HT-29 (cell line): Measurements from ENCODE around the gene CCDC73. TPM values are rescaled to one million over a fixed set of nuclear protein-coding genes. Genes with fewer than 3 reads are reported as not detected.
"Not testable (repeated sequence)": the region's sequence is repeated elsewhere in the genome, so short reads cannot be mapped to it uniquely, and the experiment has no call there.

ENCODE experiments used
- DNase-seq: peaks from one replicate; pipeline ENCODE4 v3.0.0-alpha.2; 2015; ENCODE audit warnings: low spot score
- total RNA-seq: library from RNA; depleted of rRNA; stranded (reverse); fragments of >200 nt; shearing (Covaris generic); gene quantifications from 2 replicates; pipeline ENCODE4 v1.2.3, GENCODE V29; 2014; rRNA removed

The CCDC73 gene
- not detected in 2 replicates for total RNA-seq

DNA sequence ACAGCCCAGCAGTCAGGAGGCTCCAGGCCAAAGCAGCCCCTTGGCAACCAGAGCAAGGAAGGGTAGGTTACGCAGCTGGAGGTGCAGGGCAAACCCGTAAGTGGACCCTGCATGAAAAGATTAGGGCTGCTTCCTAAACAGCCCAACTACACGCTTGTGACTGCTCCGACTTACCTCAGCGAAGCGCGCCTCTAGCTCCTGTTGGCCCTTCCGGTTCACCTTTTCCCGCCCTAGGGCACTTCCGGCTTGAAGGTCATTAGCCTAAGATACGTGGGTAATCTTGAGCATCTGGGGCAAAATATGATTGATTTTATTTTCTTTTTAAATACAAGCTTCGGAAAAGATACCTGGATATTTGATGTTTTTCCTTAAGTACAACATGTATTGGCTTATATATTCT is at the start of gene CCDC73:
Gene CCDC73, minus strand, starts transcription at position 224 of the 400 bp plus-strand sequence. CDS start 34,419 bp downstream, outside the sequence.
- no peak for DNase-seq

DNA sequence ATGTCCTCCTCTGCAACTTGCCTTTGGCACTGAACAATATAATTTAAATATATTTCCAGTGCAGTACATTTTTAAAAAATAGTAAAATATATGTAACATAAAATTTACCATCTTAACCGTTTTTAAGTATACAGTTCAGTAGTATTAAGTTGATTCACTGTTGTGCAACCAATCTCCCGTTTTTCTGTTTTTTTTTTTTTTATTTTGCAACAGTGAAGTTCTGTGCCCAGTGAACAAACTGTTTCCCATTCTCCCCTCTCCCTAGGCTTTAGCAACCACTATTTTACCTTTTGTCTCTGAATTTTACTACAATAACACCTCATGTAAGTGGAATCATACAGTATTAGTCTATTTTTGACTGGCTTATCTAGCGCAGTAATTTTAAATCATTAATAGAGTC is 49.1 kb upstream of the CCDC73 start:
- no peak for DNase-seq

DNA sequence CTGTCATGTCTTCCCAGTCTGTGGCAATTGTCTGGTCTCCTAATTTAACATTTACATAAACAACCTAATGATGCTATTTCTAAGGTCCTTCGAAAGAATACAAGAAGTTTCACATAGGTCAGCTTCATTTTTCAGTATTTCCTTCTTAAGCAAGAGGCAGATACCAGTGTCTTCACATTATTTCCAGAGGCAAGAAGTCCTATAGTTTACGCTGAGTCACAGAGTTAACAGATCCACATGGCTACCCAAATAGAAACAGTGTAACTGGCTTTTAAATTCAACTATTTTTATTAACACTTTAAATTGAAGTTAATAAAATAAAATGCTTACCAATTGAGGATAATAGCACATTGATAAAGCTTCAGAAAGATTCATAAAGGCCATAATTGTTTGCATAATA is 46.1 kb upstream of the CCDC73 start:
- DNase-seq: no peak

DNA sequence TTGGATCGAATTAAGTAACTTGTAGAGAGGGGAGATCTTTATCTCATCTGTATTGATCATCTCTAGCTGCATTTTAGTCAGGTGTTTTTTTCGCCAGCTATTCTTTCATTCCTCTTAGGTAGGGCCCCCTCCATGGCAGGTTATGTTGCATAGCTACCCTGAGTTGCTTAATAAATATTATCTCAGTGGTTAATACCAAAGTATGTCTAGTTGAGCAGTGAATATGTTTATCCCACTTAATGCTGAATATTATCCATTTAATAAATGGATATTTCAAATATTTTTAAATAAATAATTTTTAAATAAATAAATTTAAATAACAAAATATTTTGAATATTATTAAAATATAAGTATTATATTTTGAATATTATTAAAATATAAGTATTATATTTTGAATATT is 44.8 kb upstream of the CCDC73 start:
- no peak for DNase-seq

DNA sequence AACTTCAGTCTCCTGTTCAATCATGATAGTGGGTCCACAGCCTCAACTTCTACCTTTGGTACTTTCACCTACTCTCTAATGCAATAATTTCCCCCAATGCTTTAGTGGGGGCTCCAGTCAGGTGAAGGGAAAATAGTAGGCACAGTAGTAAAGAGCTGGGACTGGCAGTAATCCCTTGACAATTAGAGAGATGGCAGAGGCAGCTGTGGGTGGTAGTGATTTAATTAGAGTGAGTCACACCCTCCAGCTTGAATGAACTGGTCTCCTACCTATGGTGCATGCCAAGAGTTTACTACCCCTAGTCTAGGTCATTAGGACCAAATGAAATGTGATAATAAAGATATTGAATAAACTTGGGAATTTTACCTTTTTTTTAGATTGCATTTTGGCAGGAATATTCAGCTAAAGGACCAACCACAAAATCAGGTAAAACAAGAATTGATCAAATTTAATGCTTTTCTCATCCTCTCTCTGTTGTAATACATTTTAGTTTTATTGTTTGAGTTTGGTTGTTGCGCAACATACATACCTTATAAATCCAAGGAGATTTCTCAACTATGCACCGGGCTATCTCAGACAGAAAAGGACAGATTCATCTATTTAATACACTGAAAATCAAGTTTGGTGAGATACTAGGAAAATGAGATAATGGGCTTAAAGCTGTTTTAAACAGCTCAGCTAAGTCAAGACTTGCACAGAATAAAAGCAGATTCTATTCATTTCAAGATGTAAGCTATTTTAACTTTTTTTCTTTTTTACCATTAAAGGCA is 44.2 kb upstream of the CCDC73 start:
- peak; percentile 73 for DNase-seq

DNA sequence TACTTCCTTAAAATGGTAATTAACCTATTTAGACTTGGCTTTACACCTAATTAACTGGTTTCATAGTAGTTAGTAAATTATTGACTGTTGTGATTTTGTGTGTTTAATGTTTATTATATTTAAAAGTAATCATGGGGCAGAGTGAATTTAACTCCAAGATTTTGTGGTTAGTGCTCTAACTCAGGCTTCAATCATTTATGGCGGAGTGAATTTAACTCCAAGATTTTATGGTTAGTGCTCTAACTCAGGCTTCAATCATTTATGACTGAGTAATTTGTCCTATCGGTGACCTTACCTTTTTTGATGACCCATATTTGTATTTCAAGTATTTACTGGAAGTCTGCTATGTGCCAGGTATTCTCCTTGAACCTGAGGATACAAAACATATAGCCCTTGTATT is 42.5 kb upstream of the CCDC73 start:
- DNase-seq: no peak

DNA sequence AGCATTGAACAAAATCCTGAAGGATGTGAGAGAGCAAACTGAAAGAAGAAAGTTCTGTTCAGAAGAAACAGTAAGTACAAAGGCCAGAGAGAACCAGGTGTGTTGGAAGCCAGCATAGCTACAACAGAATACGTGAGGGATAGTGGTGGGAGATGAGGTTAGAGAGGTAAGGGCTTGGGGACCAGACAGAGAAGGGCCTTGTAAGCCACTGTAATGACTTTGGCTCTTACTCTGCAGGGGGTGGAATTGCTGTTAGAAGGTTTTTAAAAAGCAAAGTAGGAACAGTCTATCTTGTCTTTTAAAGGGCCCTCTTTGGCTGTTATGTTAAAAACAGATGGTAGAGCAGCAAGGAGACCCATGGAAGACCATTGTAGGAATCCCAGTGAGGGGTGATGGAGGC is 39.5 kb upstream of the CCDC73 start:
- no peak for DNase-seq

DNA sequence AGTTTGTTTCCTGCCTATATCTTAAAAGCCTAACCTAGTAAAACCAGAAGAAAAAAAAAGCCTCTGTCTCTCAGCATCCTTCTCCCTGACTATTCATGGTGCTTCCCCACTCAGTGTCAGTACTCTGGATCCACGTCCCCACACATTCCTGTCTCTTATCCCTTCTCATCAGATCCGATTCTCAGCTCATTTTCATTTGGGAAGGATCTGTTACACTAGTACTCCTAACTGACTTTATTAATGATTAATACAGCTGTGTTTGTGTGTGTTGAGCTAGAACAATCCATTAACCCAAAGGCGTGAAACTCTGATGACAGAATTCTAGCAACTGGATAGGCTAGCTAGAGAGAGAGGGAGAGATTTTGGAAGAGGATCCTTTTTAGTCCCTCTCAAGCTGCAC is 36.8 kb upstream of the CCDC73 start:
- DNase-seq: peak; percentile 12

DNA sequence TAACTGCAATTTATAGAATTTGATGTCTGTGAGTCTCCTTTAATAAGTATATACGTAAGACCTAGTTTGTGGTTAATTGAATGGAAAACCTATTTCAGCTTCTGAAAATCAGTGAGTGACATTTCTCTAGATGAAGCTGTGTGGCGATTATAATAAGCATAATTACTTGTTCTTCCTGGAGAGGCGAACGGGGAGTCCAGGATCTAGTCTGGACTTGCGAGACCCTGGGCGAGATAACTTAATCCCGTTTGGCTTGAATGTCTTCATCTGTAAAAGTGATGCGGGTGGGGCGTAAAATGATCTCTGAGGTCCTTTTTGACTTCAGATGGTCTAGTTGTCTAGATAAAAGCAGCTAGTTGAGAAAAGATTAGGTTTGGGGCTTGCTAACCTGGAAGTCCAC is 36.3 kb upstream of the CCDC73 start:
- DNase-seq: no peak

DNA sequence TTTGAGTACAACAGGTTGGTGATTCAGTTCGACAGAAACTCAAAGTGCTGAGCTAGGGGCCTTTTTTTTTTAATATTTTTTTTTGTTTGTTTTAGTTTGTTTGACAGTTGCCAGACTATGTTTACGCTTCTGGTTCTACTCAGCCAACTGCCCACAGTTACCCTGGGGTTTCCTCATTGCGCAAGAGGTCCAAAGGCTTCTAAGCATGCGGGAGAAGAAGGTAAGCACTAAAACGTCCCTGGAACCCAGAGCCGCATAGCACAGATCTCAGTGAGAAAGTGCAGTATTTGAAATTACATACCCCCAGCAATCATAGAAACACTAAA is 35.9 kb upstream of the CCDC73 start:
- peak; percentile 82 for DNase-seq

DNA sequence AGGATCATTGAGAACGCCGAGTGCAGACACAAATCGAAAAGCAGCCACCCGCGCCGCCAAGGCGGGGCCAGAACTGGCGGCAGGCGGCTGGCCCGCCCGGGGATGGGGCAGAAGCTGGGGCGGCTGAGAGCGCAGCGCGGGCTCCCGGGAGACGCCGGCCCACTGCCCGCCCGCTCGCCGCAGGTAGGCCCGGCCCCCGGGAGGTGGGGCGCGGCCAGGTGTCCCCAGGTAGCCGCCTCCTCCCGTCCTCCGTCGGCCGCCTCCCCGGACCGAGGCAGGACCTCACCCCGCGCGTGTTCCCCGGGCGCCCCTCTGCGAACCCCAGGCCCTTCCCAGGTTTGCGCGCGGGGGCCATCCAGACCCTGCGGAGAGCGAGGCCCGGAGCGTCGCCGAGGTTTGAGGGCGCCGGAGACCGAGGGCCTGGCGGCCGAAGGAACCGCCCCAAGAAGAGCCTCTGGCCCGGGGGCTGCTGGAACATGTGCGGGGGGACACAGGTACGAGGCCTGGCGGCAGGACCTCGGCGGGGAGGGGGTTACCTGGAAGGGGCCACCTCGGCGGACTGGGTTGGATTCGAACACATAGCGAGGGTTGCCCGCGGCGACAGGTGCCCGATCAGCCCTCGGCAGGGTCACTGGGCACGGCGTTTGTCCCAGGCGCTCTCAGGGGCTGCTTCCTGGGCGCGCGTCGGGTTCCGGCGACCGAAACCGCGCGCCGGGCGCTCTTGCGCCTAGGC is 35.4 kb upstream of the CCDC73 start, which contains the start of gene PRRG4:
Gene PRRG4, plus strand, starts transcription at position 248 of the 733 bp plus-strand sequence. CDS start 603 bp downstream, outside the sequence.
- DNase-seq: peak; percentile 91

DNA sequence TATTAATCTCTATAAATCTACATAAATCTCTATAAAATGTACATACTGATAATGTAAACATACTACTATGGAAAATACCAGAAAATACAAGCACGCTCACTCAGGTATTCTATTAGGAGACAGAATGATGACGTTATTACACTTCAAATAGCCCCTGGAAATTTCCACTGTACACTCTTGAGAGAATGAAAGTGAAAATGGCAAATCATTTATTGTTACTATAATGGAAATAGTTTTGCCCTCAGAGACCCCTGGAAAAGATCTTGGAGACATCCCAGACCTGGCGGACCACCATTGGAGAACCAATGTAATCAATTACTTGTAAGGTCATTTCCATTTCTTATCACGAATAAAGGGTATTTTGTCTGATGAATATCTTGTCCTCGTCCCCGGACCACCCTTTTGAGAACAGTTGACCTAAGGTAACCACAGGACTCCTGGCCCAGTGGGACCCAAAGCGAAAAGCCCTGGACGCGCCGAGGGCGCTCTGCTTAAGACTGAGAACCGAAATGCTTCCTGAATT is 34.8 kb upstream of the CCDC73 start:
- no peak for DNase-seq

DNA sequence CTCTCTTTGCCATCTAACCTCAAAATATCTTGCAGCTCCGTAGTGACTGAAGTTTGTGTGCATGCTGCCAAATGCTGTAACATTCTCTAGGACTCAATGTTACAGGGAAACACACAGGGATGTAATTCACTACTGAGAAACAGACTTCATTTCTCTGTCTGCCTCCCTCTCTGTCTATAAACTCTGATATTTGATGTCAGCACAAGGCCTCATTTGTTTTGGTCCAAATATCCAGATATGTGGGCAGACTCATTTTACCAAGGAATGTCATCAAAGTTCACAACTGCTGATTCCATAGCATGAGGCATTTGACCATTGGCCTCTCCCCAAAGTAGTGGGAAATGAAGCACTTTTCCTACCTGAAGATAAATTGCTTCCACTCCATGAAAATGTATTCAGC is 32.8 kb upstream of the CCDC73 start:
- no peak for DNase-seq

DNA sequence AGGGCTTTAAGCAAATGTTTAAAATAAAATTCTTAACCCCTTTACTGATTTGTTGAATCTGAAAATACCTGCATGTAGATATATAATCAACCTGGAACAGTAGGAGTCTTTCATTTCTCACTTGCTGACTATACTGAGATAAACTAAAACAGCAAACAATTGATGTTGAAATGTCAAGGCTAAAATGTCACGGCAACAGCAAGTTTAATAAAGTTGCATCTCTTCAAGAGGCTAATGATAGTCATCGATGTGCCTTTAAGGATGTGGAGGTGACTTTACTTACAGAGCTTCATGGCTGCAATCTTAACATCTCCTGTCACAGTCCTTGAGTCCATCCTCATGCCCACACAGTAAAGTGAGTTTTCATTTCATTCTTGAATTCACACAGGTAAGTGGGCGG is 31.7 kb upstream of the CCDC73 start:
- DNase-seq: no peak

DNA sequence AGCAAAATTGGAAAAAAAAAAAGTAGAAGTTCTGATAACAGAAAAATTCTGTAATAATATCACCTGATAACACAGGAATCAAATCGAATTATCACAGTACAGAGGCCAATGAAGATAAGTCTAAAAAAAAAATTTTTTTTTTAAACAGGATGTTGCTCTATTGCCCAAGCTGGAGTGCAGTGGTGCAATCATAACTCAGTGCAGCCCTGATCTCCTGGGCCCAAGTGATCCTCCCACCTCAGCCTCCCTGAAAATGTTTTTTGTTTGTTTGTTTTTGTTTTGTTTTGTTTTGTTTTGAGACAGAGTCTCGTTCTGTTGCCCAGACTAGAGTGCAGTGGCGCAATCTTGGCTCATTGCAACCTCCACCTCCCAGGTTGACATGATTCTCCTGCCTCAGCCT is 29.2 kb upstream of the CCDC73 start:
- not testable (repeated sequence) for DNase-seq

DNA sequence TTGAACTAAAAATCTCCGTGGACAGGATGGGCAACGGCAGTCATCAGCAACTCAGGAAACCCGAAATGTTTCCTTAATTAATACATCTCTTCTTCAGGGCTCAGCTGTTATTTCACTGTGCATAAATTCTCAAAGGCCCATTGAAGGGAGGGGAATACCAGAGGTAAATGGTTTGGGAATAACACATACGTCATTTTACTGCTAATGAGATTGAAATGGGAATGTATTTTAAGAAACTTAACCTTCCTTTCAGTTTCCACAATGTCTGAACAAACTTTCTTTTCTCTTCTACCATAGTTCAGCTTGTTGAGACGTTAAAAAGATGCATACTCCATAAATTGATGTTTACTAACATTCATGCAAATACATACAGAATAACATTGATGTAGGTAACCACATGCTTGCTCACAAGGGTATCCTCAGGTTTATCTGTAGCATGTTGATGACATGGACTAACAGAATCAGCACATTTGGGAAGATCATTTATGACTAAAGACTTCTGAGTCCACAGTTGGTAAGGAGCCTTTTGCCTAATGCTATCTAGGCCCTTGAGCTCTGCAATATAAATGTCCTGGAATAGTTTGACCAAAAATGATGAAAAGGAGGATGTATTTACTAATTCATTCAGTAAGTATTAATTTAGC is 27.6 kb upstream of the CCDC73 start:
- DNase-seq: no peak

DNA sequence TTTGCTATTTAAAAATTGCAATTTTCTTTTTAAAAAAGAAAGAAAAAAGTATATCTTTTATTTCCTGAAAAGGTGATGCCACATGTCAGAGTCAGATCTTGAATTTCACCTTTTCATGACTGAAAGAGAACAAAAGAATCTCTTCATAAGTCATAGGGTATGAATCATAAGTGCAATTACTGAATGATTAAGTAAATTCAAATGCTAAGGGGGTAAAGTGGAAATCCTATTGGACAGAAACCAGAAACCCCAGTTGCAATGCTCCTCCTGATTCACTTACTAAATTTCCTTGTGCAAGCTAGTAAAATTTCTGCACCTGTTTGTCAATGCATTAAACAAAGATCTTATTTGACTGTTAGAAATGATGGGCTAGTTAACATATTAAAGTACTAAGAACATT is 27.1 kb upstream of the CCDC73 start:
- peak; percentile 77 for DNase-seq

DNA sequence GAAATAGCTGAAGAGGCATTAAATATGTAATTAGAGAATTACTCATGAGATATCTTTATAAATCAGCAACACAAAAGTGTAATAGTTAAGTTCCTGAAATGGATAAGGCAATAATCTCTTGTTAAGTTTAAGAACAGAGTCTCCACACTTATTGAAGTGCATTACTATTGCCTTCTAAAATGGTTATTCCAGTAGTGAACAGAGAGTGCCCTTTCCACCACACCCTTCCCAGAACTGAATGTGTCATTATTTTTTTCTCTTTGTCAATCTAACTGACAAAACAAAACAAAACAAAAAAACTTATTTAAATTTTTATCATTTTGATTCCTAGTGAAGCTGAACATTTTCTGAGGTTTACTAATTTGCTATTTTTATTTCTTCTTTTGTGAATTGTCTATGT is 26.0 kb upstream of the CCDC73 start:
- DNase-seq: no peak

DNA sequence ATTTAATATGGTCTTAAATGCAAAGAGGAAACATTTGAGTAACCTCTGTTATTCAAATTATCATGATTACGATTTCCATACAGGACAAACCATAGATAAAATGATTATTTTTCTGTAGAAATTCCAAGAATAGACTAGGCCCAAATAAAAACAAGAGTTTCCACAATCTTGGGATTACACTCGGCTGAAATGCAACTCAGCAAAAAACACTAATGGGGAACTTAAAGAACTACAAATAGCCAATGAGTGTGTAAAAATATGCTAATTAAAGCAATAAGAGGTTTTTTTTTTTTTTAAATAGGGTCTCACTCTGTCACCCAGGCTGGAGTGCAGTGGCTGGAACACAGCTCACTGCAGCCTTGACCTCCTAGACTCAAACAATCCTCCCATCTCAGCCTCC is 24.7 kb upstream of the CCDC73 start:
- no peak for DNase-seq

DNA sequence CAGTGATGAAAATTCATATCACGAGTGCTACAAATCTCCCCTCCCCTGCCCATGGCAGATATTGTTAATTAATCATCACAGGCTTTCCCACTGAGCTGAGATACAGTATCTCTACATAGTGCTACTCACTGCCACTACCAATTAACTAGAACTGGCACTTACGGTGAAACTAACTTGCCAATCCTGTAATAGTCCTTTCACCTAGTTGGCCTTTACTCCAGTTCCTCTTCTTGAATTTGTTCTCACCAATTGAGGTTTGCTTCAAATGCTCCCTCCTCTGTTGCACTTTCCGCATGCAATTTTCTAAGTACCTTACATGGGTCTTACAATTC is 23.4 kb upstream of the CCDC73 start:
- no peak for DNase-seq

DNA sequence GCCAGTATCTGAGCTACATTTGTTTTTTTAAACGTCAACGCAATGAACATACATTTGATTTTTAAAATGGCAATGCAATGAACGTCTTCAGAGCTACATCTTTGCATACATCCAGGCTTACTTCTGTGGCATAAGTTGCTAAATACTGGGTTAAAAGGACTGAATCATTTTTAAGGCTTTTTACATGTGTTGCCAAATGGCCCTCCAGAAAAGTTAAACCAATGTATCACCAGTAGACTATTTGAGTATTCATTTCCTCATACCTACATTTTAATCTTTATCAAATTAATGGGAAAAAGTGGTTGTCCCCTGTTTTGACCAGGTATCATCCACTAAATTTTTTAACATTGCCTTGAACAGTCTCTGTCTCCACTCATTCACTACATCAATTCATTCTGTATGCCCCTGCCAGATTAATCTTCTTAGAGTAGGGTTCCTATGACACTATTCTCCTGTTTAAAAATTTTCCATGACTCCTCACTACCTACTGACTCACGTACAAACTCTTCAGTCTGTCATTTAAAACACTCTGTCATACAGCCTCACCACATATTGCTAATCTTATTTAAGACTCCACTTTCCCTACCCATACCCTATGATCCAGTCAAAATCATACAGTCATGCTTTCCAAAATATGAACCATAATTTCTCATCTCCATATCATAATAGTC is 22.9 kb upstream of the CCDC73 start:
- DNase-seq: no peak

DNA sequence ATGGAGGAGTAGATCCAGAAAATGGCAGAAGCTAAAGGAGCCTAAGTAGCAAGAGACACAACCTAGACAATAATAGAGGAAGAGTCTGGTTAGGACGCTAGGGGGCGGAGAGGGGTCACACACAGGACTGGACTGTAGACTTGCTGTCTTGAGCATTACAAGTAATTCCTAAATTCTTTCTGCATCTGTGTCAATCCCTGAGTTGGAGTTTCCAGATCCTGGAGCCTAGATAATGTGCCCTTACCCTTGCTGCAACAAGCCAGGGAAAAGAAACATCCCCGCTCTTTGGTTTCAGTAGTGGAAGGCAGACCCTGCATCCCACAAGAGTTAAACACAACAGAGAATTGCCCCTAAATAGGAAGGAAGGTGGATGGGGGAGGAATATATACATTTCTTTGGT is 14.9 kb upstream of the CCDC73 start:
- DNase-seq: peak; percentile 93
